Measurements from ENCODE around the gene TMEM151B.

Gene TMEM151B

DNA sequence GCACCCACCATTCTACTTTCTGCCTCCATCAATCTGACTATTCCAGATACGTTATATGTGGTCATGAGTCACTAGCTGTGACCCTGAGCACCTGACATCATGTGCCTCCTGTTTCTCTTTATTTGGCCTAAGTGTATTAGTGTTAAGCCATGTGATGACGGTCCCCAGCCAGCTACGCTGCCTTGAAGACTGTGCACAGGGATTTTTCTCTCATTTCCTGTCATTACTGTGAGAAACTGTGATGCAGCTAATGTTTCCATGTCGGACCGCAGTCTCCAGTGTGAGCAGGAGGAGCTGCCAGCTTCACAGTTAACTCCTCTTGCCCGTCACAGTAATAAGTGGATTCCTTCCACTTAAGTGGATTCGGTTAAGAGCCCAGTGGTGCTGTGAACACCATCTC is 62.3 kb downstream of the TMEM151B start:
- TF ChIP-seq, protein P1, sequence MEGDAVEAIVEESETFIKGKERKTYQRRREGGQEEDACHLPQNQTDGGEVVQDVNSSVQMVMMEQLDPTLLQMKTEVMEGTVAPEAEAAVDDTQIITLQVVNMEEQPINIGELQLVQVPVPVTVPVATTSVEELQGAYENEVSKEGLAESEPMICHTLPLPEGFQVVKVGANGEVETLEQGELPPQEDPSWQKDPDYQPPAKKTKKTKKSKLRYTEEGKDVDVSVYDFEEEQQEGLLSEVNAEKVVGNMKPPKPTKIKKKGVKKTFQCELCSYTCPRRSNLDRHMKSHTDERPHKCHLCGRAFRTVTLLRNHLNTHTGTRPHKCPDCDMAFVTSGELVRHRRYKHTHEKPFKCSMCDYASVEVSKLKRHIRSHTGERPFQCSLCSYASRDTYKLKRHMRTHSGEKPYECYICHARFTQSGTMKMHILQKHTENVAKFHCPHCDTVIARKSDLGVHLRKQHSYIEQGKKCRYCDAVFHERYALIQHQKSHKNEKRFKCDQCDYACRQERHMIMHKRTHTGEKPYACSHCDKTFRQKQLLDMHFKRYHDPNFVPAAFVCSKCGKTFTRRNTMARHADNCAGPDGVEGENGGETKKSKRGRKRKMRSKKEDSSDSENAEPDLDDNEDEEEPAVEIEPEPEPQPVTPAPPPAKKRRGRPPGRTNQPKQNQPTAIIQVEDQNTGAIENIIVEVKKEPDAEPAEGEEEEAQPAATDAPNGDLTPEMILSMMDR (IDR thresholded peaks at IDR 0.05; ENCODE audit: insufficient read depth, low read depth, low read length, missing control alignments) = no peak
- H3K4me3 ChIP-seq (ENCODE audit: low read depth, low read length) = no peak overlapping the region
- DNase-seq (ENCODE audit: low read depth) = no peak

DNA sequence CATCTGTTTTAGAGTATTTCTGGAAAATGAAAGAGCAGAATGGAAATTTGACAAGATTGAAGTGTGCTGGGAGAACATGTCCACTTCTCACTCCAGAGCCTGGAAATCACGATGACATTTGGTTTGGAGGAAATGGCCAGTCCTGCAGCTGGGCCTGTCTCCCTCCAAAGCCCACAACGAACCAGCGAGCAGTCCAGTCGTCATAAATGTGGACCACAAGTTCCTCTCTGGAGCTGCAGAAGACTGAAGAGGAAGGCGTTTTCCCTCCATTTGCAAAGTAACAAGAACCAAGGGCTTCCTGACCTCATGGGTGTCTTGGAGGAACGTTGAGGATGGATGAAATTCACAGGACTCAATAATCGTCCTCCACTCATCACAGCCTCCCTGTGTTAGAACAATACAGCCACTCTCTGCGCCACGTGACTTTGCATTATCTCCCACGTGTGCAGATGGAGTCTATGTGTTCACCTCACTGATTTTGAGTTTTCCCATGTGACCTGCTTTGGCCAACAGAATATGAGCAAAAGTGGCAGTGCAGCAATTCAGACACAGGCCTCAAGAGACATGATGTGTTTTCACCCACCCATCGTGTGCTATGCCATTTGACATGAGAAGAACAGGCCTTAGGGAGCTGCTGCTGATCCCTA is 63.1 kb downstream of the TMEM151B start:
- no peak for DNase-seq (ENCODE audit: low read depth)
- TF ChIP-seq, protein P1 (IDR thresholded peaks at IDR 0.05; ENCODE audit: insufficient read depth, low read depth, low read length, missing control alignments) = no peak

DNA sequence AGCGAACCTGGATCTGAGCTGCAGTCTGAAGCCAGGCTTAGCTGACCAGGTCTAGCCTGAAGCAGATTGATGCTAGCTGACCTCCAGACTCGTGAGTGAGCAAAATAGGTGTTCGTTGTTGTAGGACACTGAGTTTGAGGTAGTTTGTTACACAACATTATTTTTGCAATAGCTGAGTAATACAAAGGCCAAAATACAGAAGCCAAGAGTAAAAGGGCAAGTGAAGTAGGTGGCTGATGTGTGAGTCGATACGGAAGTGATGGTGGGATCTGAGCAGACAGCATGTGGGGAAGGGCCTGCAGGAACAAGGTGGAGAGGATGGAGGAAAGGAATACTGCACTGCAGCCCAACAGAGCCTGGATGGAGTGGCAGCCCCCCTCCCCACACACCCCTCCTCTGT is 63.7 kb downstream of the TMEM151B start:
- no peak for DNase-seq (ENCODE audit: low read depth)

More for the DNA sequence above, 63.1 kb downstream of the TMEM151B start:
- H3K4me3 ChIP-seq (ENCODE audit: low read depth, low read length) = no peak overlapping the region

DNA sequence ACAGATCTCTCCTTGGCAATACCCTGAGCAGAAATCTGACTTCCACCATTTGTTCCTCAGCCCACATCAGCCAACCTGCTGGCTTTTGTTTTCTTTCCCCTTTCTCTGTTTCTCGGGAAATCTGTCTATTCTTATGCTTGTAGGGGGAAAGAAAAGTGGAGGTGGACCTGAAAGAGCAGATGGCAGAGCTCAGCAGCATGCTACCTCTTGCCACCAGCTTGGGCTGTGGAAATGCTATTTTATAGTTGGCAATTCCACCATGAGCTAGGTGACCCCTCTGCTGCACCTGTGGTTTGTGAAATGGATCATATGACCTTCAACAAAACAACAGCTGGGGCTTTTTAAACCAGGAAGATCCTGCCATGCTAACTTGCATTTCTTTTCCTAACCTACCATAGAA is 65.4 kb downstream of the TMEM151B start:
- no peak overlapping the region for H3K4me3 ChIP-seq (ENCODE audit: low read depth, low read length)
- TF ChIP-seq, protein P1 (IDR thresholded peaks at IDR 0.05; ENCODE audit: insufficient read depth, low read depth, low read length, missing control alignments) = no peak
- DNase-seq (ENCODE audit: low read depth) = no peak

More for the DNA sequence above, 63.7 kb downstream of the TMEM151B start:
- no peak overlapping the region for H3K4me3 ChIP-seq (ENCODE audit: low read depth, low read length)
- TF ChIP-seq, protein P1 (IDR thresholded peaks at IDR 0.05; ENCODE audit: insufficient read depth, low read depth, low read length, missing control alignments) = no peak

DNA sequence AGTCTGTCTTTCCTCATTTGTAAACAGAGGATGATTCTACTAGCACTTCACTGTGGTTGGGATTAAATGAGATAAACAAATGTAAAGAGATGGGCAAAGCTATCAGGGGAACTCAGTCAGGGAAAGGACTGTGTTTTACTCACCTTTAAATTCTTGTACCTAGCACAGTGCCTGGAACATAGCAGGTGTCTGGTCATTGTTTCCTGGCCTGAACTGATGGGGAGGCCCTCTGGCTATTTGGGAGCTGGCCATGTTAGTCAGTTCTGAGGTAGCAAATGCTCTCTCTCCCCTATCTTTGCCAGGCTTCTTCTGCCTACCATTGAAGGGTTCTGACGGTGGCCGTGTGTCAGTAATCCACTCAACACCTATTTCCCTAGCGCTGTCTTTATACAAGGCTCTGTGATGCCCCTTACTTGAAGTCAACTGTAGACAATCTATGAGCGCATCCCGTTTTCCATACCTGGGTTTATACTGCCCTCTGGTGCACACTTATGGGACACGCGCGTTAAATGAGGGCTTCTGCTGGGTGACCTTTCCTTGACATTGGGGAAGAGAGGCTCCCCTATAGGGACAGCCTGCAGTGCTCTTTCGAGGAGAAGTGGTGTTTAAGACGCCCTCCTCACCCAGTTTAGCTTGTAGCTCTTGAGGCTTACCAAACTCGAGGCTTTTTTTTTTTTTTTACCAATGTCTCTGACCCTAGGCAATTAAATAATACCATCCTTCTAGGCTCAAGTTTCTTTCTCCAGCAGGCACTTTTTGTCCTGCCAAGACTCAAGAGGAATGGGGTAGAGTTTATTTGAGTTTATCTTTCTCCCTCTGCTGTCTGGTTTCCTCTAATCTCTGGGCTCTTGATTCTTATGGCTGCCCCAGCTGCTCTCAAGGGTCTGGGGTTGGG is 68.2 kb downstream of the TMEM151B start:
- no peak overlapping the region for H3K4me3 ChIP-seq (ENCODE audit: low read depth, low read length)
- TF ChIP-seq, protein P1 (IDR thresholded peaks at IDR 0.05; ENCODE audit: insufficient read depth, low read depth, low read length, missing control alignments) = peak; percentile 69
- DNase-seq (ENCODE audit: low read depth) = peak; percentile 79

DNA sequence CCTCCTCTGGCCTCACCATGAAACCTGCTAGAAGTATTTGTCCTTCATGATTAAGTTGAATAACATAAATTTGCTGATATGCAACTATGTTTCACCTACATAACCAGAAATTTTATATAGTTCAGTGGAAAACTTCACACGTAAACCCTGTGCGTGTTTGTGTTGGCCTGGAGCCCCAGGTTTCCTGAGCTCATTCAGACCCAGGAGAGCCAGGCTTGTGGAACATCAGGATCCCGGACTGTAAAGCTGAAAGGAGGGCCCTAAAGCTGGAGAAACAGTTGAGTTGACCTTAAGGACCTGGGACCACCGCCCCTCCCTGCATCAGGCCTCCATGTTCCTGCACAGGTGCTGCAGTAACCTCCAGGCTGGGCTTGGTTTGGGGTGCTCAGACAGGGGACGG is 69.1 kb downstream of the TMEM151B start:
- TF ChIP-seq, protein P1 (IDR thresholded peaks at IDR 0.05; ENCODE audit: insufficient read depth, low read depth, low read length, missing control alignments) = no peak
- DNase-seq (ENCODE audit: low read depth) = no peak
- H3K4me3 ChIP-seq (ENCODE audit: low read depth, low read length) = no peak overlapping the region
